ENCODE measurements around the gene DDB1.
A peak's percentile ranks its signal among the peaks of the same experiment; 100 is the strongest.
"Not testable (repeated sequence)": the region's sequence is repeated elsewhere in the genome, so short reads cannot be mapped to it uniquely, and the experiment has no call there.

DDB1 gene

GRCh38 chr11:61265357-61265756 is 67.5 kb downstream of the DDB1 start:
- no peak for DNase-seq

- DNase-seq = no peak
These were observed 68.1 kb downstream of the DDB1 start for GRCh38 chr11:61264795-61265194.

- no peak for DNase-seq
These were observed 68.5 kb downstream of the DDB1 start for GRCh38 chr11:61264371-61264770.

- no peak for DNase-seq
These were observed 73.5 kb downstream of the DDB1 start for GRCh38 chr11:61259363-61259762.

- no peak for DNase-seq
These were observed 74.4 kb downstream of the DDB1 start for GRCh38 chr11:61258546-61258945.

GRCh38 chr11:61256710-61257482 is 76.0 kb downstream of the DDB1 start:
- DNase-seq = no peak

- DNase-seq = peak; percentile 29
These were observed 78.4 kb downstream of the DDB1 start for GRCh38 chr11:61254403-61255025.

GRCh38 chr11:61252332-61252731 is 80.6 kb downstream of the DDB1 start:
- not testable (repeated sequence) for DNase-seq

- DNase-seq = not testable (repeated sequence)
These were observed 81.8 kb downstream of the DDB1 start for GRCh38 chr11:61250796-61251765.
